Embryonic facial prominence (tissue), 1 donor: ENCODE measurements around the gene SFT2D1.

Source experiments
- DNase-seq: peaks from one replicate; pipeline ENCODE4 v3.0.0-alpha.2; 2016; ENCODE audit errors: extremely low spot score

SFT2D1 gene

GRCh38 chr6:166277892-166278578 is 64.3 kb downstream of the SFT2D1 start:
- no peak for DNase-seq

- DNase-seq: no peak
These were observed 65.3 kb downstream of the SFT2D1 start for GRCh38 chr6:166277018-166277417.

GRCh38 chr6:166275714-166276166 is 66.6 kb downstream of the SFT2D1 start:
- no peak for DNase-seq

- no peak for DNase-seq
These were observed 67.5 kb downstream of the SFT2D1 start for GRCh38 chr6:166274739-166275370.

- no peak for DNase-seq
These were observed 68.2 kb downstream of the SFT2D1 start for GRCh38 chr6:166274163-166274562.

- DNase-seq: no peak
These were observed 71.0 kb downstream of the SFT2D1 start for GRCh38 chr6:166271376-166271765.

GRCh38 chr6:166270706-166271375 is 71.5 kb downstream of the SFT2D1 start:
- DNase-seq: no peak
